Measurements from ENCODE around the gene CASTOR2.

GRCh38 chr7:75064801-75065200 is 100.3 kb downstream of the CASTOR2 start:
- no peak for TF ChIP-seq CTCF (conservative IDR thresholded peaks at IDR 0.05 in 1 of 2, IDR thresholded peaks at IDR 0.05 in 1 of 2; ENCODE audit: extremely low read depth in 1 of 2, insufficient read depth in 1 of 2, low read depth in 1 of 2, low read length in 2 of 2)
- TF ChIP-seq EZH2 (IDR thresholded peaks at IDR 0.05; ENCODE audit: borderline replicate concordance, low read length): no peak
